Left renal cortex interstitium (tissue), 4 donors: ENCODE measurements around the gene FBXL17. TPM values are rescaled to one million over a fixed set of nuclear protein-coding genes. Genes with fewer than 3 reads are reported as not detected.

ENCODE experiments used
- DNase-seq, 4 donors: peaks; one replicate each; pipeline ENCODE4 v3.0.0-alpha.2; 2013; ENCODE audit warnings: low read depth in 4 of 4, low spot score in 2 of 4, missing footprints in 1 of 4
- polyA plus RNA-seq, 4 donors: library from polyadenylated mRNA; unstranded; fragments of 120-200 nt; gene quantifications; one replicate each; pipeline ENCODE4 v1.2.1, GENCODE V29; 2013; ENCODE audit not compliant: insufficient read length in 4 of 4

The FBXL17 gene
- polyA plus RNA-seq, 4 donors: 23.0 to 32.8 (median 30.3) TPM

- no peak for DNase-seq
Observed at GRCh38 chr5:107968406-107968843, 413.5 kb downstream of the FBXL17 start.

- DNase-seq: no peak
Observed at GRCh38 chr5:107966201-107966600, 415.7 kb downstream of the FBXL17 start.

GRCh38 chr5:107964722-107965121, 417.2 kb downstream of the FBXL17 start:
- DNase-seq: no peak

GRCh38 chr5:107959573-107960279, 422.2 kb downstream of the FBXL17 start:
- no peak for DNase-seq

GRCh38 chr5:107958861-107959260, 423.0 kb downstream of the FBXL17 start:
- DNase-seq: no peak

GRCh38 chr5:107958432-107958831, 423.5 kb downstream of the FBXL17 start:
- no peak for DNase-seq

- no peak for DNase-seq
Observed at GRCh38 chr5:107957051-107957450, 424.8 kb downstream of the FBXL17 start.

- DNase-seq: no peak
Observed at GRCh38 chr5:107955321-107955720, 426.6 kb downstream of the FBXL17 start.

GRCh38 chr5:107954254-107954653, 427.6 kb downstream of the FBXL17 start:
- no peak for DNase-seq

- DNase-seq: no peak
Observed at GRCh38 chr5:107952450-107952849, 429.4 kb downstream of the FBXL17 start.

- DNase-seq: no peak
Observed at GRCh38 chr5:107951309-107951708, 430.6 kb downstream of the FBXL17 start.

GRCh38 chr5:107950776-107951175, 431.1 kb downstream of the FBXL17 start:
- no peak for DNase-seq

- no peak for DNase-seq
Observed at GRCh38 chr5:107949688-107950341, 432.1 kb downstream of the FBXL17 start.

- no peak for DNase-seq
Observed at GRCh38 chr5:107948377-107948776, 433.5 kb downstream of the FBXL17 start.

- DNase-seq: no peak
Observed at GRCh38 chr5:107945061-107945460, 436.8 kb downstream of the FBXL17 start.

- DNase-seq: no peak
Observed at GRCh38 chr5:107943923-107944322, 438.0 kb downstream of the FBXL17 start.

- no peak for DNase-seq
Observed at GRCh38 chr5:107941036-107941435, 440.9 kb downstream of the FBXL17 start.

- DNase-seq: no peak
Observed at GRCh38 chr5:107937651-107938355, 444.1 kb downstream of the FBXL17 start.

GRCh38 chr5:107937204-107937603, 444.7 kb downstream of the FBXL17 start:
- DNase-seq: no peak

GRCh38 chr5:107936515-107936914, 445.4 kb downstream of the FBXL17 start:
- DNase-seq: no peak

- no peak for DNase-seq
Observed at GRCh38 chr5:107935645-107936044, 446.3 kb downstream of the FBXL17 start.

GRCh38 chr5:107933326-107933725, 448.6 kb downstream of the FBXL17 start:
- DNase-seq: no peak
